Measurements from ENCODE around the gene WDR86.

- TF ChIP-seq POLR2AphosphoS5 (IDR thresholded peaks at IDR 0.05; ENCODE audit: low read depth): no peak
- TF ChIP-seq GABPA (IDR thresholded peaks at IDR 0.05; ENCODE audit: low read depth): no peak
- no peak for TF ChIP-seq CTCF (IDR thresholded peaks at IDR 0.05; ENCODE audit: insufficient read depth, low read length)
- TF ChIP-seq REST (IDR thresholded peaks at IDR 0.05; ENCODE audit: insufficient replicate concordance, low read depth): no peak
- no peak for TF ChIP-seq SPI1 (IDR thresholded peaks at IDR 0.05; ENCODE audit: borderline replicate concordance, low read depth)
Observed at GRCh38 chr7:151340794-151341356, 69.0 kb downstream of the WDR86 start.

Data from HL-60 (cell line).